HG03565 (cell line): ENCODE measurements around the gene APOA5.

ENCODE experiments used
- ATAC-seq: cut with Tn5 transposase; IDR thresholded peaks from one replicate; pipeline ENCODE4 v1.9.1; 2021; ENCODE audit warnings: mild to moderate bottlenecking, moderate library complexity; ENCODE audit not compliant: unreplicated experiment

Gene APOA5

GRCh38 chr11:116828632-116829524, 37.2 kb upstream of the APOA5 start:
- ATAC-seq, result no peak

- no peak for ATAC-seq
These were observed 35.8 kb upstream of the APOA5 start for GRCh38 chr11:116827461-116827860.

GRCh38 chr11:116826751-116827431, 35.2 kb upstream of the APOA5 start:
- no peak for ATAC-seq

- no peak for ATAC-seq
These were observed 34.4 kb upstream of the APOA5 start for GRCh38 chr11:116825854-116826750.

DNA sequence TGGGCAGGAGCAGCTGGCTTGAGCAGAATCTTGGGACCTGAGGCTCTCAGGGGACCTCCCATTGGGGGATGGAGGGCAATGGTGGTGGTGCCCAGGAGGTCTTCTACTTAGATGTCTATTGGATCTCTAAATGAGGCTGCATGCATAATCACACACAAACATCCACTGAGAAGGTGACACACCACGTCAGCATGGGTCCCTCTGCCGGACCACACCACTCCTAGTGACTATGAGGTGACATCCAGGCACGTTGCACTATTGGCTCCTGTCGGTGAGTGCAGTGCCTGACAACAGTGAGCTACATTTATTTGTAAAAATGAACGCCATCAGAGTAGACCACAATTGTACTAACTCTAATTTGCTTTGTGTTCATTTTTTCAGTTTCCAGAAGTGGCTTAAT, 33.8 kb upstream of the APOA5 start:
- ATAC-seq, result no peak

DNA sequence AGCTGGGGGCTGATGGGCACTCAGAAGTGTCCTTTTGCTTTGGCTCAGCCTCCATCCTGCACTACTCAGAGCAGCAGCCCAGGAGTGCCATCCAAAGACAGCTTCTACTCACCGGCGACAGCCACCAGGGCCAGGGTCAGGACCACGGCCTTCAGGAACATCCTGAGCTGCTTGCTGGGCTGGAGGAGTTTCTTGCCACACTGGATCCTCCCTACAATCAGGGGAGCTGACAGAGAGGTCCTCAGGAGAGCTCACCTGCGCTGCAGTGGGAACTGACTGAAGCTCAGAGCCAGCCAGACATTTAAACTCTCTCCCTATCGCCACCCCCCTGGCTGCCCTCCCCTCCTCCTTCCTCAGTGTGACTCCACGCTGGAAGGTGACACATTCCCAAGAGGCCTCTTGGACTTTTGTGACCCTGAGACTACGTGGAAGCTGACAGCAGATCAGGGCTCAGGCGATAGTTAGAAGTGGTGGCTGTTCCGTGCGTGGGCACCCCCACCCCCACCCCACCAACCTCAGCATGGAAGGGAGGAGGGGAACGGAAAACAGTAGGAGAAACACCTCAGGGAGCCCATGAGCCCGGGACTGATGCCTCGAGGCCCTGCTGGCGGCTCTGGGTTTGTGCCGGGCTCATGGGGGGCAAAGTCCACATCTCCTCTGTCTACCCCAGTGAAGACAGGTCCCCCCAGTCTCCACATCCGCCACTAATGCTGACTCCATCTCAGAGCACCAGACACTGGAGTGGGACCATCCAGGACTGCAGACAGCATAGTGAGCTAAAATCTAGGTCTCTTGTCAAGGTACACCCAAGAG, 31.6 kb upstream of the APOA5 start, which contains the start of gene APOA4:
TSS of gene APOA4 (minus strand) at position 274 of the 813 bp plus-strand sequence. CDS start at position 161, 113 bp downstream.
- ATAC-seq, result no peak

GRCh38 chr11:116822575-116822974, 30.9 kb upstream of the APOA5 start:
- no peak for ATAC-seq

DNA sequence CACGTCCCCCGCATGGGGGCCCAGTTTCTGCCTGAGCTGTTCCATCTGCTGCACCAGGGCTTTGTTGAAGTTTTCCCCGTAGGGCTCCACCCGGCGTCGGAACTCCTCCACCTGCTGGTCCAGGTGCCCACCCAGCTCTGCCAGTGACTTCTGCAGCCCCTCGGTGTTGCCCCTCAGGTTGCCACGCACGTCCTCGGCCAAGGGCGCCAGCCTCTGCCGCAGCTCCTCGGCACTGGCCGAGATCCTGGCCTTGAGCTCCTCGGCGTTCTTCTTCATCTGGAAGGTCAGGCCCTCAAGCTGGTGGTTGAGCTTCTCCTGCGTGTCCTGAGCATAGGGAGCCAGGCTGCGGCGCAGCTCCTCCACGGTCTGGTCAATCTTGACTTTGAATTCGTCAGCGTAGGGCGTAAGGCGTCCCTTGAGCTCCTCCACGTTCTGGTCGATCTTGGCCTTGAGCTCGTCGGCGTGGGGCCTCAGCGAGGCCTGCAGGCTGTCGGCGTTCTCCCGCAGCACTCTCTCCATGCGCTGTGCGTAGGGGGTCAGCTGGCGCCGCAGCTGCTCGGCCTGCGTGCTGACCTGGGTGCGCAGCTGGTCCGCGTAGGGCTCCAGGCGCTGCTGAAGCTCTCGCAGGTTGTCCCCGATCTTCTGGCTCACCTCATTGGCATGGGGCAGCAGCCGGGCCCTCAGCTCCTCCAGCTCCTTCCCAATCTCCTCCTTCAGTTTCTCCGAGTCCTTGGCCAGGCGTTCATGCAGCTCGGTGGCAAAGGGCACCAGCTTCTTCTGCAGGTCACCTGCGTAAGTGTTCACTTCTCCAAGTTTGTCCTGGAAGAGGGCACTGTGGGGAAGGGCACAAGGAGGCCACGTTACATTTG, 29.6 kb upstream of the APOA5 start:
- no peak for ATAC-seq

DNA sequence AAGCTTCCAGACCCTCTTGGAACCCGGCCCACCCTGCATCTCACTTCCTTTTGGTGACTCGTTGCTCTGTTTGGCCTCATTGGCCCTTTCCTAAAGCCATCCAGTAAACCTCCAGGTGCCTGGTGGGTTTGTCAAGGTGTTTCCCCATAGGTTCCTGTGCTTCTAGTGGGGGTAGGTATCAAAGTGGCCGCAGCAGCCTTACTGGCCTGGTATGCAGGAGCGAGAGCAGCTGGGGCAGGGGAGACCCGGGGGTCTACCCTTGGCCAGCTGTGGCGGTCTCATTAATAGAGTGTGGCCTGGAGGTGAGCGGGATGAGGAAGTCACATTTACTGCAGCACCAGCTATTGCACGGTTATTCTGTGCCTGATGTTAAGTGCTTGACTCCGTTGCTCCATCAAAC, 27.4 kb upstream of the APOA5 start:
- ATAC-seq, result no peak

- ATAC-seq, result no peak
These were observed 22.8 kb upstream of the APOA5 start for GRCh38 chr11:116814502-116814901.

DNA sequence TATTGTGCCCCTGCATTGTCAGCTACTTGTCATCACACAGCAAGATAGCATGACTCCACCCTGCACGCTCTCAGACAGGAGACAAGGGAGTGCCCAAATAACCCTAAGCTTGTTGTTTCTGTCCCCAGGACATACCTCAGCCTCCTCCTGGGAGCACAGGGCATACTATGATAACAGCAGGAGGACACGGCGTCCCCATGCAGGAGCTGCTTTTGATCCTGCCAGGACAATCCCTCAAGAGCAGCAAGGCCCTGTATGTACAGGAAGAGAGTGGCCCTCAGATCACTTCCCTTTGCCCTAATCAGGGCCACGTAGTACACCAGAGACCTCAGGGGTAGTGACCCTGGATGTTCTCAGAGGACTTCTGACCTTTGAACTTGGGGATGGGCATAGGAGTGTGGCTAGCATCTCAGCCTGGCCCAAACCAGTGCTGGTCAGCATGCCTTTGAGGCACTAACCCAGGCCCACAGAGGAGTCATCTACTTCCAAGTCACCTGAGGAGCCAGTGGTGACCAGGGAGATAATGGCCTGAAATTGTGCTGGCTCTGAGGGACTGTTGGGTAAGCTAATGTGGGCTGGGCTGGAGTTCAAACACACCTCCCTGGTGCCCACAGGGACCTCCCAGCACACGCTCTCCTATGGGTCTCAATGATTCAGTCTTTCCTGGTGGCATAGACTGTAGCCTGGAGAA, 22.2 kb upstream of the APOA5 start:
- ATAC-seq, result no peak

- ATAC-seq, result no peak
These were observed 21.5 kb upstream of the APOA5 start for GRCh38 chr11:116813170-116813569.

DNA sequence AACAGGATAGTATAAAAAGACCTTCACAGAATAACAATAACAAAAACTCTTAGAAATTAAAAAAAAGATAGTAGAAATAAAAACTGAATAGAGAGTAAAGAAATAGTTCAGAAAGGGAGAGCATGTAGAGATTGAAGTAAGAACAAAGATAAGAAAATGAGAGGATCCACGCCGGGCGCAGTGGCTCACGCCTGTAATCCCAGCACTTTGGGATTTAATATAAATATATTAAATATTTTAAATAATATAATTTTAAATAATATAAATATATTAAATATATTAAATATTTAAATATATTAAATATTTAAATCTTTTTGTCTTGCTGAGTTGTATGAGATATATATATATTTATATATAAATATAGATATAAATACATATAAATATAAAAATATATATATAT, 20.4 kb upstream of the APOA5 start:
- no peak for ATAC-seq

DNA sequence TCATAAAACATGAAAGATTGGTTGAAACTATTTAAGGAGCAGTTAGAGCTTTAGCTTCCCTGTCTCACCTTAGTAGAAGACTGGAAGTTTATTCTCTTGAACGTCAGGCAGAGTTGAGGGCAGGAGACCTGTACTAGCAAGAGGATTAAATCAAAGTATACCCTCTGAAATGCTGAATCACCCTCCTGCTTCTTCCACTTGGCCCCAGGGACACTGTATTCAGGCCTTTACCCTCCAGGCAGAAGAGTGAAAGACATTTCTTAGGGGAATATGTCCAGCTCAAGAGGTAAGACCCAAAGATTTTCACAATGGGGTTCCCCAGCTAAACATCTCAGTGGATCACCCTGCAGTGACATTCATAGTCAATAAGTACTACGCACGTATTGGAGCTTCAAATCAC, 19.5 kb upstream of the APOA5 start:
- no peak for ATAC-seq

DNA sequence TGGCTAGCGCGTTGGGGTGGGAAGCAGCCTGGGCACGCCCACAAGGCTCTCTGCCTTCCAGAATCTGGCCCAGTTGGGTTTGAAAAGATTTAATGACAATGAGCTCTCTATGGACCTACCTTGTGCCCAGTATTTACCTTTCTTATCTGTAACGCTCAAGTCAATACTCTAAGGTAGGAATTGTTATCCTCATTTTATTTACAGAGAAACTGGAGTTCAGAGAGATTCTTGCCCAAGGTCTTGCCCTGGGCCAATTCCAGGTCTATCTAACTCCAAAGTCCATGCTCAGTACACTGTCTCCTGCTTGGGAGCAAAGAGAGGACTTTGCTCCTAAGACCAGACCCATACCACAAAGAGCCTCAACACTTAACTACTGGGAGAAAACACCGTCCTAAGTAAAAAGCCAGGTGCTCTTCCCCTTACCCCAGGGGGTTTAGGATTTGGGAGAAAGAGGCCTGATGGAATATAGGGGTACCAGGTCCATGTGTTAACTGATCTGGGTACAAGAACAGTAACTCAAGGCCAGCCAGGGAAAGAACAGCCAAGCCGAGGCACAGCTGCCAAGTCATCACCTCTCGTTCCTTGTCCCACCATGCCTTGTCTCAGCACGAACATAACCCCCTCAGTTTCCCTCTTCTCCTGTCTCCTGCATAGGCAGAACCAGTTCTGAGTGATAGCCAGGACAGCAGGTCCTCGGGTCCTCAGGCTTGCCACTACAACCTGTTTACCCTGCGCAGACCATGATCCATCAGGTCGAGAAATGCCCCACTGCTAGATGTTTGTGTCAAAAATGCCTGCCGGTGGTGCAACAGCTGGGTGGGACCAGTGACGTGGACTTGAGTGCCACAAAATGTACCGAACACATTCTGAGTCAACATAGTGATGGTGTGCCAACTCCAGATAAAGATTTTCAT, 16.8 kb upstream of the APOA5 start:
- no peak for ATAC-seq

DNA sequence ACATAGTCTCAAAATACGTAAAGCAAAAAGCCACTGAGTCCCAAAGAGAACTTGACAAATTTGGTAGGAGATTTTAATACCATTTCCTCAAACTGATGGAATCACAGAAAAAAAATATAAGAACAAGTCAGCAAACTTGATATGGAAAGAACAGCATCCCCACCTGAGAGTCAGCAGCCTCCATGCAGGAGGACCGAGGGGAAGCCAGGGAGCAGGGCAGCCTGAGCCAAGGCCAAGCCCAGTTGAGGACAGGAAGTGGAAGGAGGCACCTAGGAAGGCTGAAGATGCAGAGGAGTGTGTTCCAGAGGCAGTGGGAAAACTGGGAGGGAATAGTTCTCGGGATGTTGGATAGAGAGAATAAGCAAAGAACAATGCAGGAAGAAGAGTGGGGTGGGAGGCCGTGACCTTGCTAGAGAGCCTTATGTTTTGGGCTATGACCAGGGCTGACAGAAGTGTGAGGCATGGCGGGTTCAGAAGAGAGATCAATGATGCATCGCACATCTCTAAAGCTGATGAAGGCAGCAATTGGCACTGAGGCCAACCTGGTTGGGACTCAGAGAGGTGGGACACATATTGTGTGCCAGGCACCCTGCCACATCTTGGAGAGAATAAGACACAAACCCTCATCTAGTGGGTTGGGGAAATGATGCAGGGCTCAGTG, 16.1 kb upstream of the APOA5 start:
- no peak for ATAC-seq

GRCh38 chr11:116804001-116804400, 12.3 kb upstream of the APOA5 start:
- ATAC-seq, result no peak
